ENCODE measurements around the gene DPP7.
"Not testable (repeated sequence)": the region's sequence is repeated elsewhere in the genome, so short reads cannot be mapped to it uniquely, and the experiment has no call there.

The DPP7 gene

GRCh38 chr9:137148242-137148641, 33.7 kb upstream of the DPP7 start:
- no peak for DNase-seq (ENCODE audit: extremely low read depth in 1 of 2, low read depth in 1 of 2)

DNA sequence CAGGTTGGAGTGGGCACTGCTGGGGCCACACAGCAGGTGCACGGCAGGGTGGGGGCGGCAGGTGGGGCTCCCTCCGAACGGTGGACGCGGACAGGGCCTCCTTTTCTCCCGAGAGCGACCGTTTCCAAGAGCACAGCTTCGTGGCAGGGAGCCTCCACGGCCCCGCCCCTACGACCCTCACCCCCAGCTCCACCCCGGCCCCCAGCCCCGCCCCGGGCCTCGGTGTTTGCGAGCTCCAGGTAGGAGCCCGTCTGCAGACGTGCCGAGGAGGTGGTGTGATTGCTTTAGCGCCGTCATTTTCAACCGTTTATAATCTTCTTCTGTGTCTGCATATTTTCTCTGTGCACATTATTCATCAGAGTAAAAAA, 33.2 kb upstream of the DPP7 start:
- no peak for DNase-seq (ENCODE audit: extremely low read depth in 1 of 2, low read depth in 1 of 2)

GRCh38 chr9:137147091-137147792, 32.7 kb upstream of the DPP7 start:
- no peak for DNase-seq (ENCODE audit: extremely low read depth in 1 of 2, low read depth in 1 of 2)

DNA sequence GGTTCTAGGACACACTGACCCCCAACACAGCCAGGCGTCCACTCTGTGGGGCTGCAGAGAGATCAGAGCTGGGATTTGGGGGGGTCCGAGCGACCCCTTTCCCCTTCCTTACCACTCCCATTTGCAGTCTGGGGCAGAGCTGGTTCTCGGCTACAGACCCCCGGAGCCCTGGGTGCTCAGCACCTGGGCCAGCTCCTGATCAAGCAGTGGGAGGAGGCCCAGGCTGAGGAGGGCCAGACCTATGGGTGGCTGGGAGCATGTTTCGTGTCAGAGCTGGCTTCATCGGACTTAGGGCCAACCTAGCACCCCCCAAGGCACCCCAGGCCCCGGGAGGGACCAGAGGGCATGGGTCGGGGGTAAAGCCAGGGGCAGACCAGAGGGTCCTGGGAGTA, 32.0 kb upstream of the DPP7 start:
- DNase-seq (ENCODE audit: extremely low read depth in 1 of 2, low read depth in 1 of 2) = no peak

DNA sequence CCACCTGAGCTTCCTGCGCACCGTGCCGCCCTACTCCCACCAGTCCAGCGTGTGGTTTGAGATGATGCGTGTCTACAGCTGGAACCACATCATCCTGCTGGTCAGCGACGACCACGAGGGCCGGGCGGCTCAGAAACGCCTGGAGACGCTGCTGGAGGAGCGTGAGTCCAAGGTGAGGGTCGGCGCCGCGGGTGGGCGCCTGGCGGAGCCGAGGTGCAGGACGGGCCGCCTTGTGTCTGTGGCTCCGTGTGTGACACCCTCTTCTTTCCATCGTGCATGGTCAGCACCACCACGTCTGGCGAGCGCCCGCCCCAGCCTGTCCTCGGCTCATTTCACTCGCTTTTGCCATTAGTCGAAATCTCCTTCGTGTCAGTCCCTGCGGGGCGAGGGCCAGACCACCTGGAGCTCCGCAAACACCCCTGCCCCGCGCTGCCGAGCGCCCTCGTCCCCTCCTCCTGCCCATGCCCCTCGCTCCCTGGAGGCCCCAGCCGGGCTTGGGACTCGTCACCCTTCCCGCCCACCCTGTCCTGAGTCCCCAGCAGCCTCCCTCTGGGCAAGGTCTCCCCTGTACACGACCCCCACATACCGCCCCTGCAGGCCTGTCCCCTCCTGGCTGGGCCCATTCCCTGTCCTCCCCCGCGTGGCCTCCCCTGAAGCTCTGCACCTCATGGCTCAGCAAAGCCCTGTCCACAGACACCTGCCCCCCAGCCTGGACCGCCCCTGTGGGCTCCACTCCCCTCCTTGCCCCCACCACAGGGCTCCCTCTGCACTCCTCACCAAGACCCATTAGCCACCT, 31.4 kb upstream of the DPP7 start:
- DNase-seq (ENCODE audit: extremely low read depth in 1 of 2, low read depth in 1 of 2) = no peak

DNA sequence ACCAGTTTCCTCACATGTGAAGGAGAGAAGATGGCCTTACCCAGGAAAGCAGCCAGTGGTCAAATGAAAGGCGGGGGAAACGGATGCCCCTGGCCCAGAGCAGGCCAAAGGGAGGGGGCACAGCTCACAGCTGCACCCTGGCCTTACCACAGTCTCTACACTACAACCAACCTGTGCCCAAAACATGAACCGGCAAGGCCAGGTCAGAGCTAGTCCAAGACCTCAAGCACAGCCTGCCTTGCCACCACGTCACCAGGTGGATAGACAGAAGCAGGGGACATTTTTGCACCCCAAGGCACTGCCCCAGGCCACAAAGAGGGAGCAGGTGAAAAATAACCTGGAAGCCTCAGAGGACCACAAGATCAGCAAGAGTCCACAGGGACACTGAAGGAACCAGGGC, 28.9 kb upstream of the DPP7 start:
- no peak for DNase-seq (ENCODE audit: extremely low read depth in 1 of 2, low read depth in 1 of 2)

DNA sequence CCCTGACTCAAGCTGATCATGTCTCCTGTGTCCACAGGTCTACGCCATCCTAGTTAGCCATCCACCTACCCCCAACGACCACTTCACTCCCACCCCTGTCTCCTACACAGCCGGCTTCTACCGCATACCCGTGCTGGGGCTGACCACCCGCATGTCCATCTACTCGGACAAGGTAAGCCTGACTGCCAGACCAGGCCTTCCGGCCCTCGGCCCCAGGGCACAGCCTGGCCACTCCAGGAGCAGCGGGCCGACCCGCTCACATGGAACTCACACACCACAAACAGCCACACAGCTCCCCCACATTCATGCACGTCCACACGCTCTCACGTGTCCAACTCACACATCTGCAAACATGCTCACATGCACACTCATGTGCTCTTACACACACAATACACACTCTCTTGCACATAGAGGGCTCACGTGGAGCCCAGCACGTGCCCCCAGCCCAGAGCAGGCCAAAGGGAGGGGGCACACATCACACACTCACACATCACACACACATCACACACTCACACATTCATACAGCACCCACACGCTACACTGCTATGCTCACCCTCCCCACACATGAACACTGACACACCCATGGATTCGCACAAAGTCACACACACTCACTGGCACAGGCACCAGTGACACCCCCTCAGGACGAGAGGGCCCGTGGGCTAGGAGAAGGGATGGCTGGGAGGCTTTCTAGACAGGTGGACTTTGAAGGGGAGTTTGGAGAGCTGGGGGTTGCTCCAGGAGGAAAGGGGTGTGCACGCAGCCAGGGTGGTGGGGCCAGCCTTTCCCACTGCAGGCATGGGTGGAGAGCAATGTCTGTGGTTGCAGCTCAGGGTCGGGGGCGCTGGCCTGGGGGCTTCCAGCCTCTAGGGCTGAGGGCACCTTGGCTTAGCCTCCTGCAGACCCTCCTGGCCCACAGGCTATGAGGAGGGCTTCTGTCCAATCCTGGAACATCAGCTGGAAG, 27.7 kb upstream of the DPP7 start:
- no peak for DNase-seq (ENCODE audit: extremely low read depth in 1 of 2, low read depth in 1 of 2)

DNA sequence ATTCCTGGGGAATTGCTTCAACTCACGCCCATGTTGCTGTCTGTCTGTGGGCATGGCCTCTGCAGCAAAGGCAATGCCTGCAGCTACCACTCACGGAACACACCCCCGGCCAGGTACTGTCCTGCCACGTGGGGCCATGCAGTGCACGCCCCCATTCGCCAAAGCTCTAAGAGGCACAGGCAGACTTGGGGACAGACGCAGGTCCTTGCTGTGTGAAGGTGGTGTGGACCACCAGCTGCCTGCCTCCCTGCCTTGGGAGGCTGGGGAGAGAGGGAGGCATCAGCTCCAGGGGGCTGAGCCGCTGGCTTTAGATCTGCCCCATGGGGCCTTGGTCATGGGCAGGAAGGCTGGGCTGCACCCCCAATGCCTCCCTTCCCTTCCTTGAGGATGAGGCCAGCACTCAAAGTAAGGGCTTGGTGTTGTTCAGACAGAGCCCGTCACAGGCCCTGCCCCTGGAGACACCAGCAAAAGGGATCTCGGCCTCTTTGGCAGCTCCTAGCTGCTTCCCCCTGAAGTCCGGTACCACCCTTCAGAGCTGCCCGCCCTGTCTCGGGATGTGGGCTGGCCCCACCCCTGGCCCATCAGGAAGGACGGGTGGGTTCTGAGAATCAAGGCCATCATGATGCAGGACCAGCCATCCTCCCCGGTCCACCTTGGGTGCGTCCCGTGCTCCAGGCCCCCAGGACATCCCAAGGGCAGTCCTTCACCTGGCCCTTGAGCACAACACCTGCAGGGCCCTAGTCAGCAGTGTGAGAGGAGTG, 26.7 kb upstream of the DPP7 start:
- no peak for DNase-seq (ENCODE audit: extremely low read depth in 1 of 2, low read depth in 1 of 2)

- no peak for DNase-seq (ENCODE audit: extremely low read depth in 1 of 2, low read depth in 1 of 2)
Observed at GRCh38 chr9:137140151-137141012, 25.8 kb upstream of the DPP7 start.

- no peak for DNase-seq (ENCODE audit: extremely low read depth in 1 of 2, low read depth in 1 of 2)
Observed at GRCh38 chr9:137139468-137140150, 25.1 kb upstream of the DPP7 start.

GRCh38 chr9:137138722-137139467, 24.4 kb upstream of the DPP7 start, which contains the start of gene GRIN1:
GRIN1 (plus strand) TSS chr9:137139154; CDS start chr9:137139487, 333 bp downstream.
- DNase-seq (ENCODE audit: extremely low read depth in 1 of 2, low read depth in 1 of 2) = no peak

- DNase-seq (ENCODE audit: extremely low read depth in 1 of 2, low read depth in 1 of 2) = no peak
Observed at GRCh38 chr9:137138058-137138721, 23.7 kb upstream of the DPP7 start.

- DNase-seq (ENCODE audit: extremely low read depth in 1 of 2, low read depth in 1 of 2) = no peak
Observed at GRCh38 chr9:137136881-137137607, 22.5 kb upstream of the DPP7 start.

DNA sequence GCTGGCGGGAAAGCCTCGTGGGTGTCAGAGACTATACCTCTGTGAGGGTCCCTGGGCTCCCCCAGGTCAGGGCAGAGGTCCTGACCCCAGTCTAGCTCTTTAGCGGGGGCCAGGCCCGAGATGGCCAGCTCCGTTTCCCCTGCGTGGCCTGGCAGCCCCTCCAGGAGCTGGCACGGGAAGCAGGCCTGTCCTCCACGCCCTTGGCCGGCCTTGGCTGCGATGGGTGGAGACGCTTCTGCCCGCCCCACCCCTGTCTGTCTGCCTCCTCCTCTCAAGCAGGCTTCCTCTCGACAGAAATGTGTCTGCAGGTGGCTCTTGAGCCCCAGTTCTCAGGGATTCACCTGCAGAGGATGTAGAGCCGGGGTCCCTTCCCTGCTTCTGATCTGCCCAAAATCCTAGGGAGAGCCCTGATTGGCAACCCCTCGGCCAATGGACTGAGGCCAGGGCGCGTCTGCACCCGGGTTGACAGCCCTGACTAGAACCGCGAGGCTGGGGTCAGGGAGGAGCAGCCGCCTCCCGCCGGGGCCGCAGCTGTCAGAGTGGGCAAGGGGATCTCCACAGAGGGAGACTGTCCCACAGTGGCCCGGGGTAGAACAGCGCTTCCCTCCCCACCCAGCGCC, 21.8 kb upstream of the DPP7 start:
- no peak for DNase-seq (ENCODE audit: extremely low read depth in 1 of 2, low read depth in 1 of 2)

GRCh38 chr9:137135154-137135553, 20.6 kb upstream of the DPP7 start:
- not testable (repeated sequence) for DNase-seq (ENCODE audit: extremely low read depth in 1 of 2, low read depth in 1 of 2)

DNA sequence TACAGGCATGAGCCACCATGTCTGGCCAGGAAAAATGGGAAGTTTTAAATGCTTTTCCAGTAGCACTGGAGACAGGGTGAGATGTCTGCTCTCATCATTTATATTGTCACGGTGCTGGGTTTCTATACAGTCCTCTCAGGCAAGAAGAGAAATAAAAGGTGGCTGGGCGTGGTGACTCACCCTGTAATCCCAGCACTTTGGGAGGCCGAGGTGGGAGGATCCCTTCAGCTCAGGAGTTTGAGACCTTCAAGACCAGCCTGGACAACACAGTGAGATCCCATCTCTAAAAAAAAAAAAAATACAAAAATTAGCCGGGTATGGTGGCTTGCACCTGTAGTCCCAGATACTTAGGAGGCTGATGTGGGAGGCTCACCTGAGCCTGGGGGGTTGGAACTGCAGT, 19.7 kb upstream of the DPP7 start:
- no peak for DNase-seq (ENCODE audit: extremely low read depth in 1 of 2, low read depth in 1 of 2)
